HL-60 (cell line): ENCODE results near the gene RYR3.

Source experiments
- DNase-seq, 2 experiments: peaks; one replicate each; pipeline ENCODE4 v3.0.0-alpha.2; 2010 to 2020; ENCODE audit warnings: low read depth in 1 of 2, low spot score in 1 of 2
- H3K27ac ChIP-seq: fragments of 250-450 bp; sonication (Bioruptor Pico); replicated peaks from 2 replicates; pipeline ENCODE4 v1.5.1; 2020; ENCODE audit warnings: mild to moderate bottlenecking, moderate library complexity
- H3K27me3 ChIP-seq: fragments of 250-450 bp; sonication (Bioruptor Pico); 2 replicates; pipeline ENCODE4 v1.5.1; 2021; ENCODE audit warnings: mild to moderate bottlenecking, moderate library complexity; ENCODE audit not compliant: insufficient read depth, poor library complexity, severe bottlenecking
- H3K4me3 ChIP-seq: replicated peaks from 2 replicates; pipeline ENCODE4 v1.5.1; 2011; ENCODE audit warnings: mild to moderate bottlenecking, control low read depth, low read length; ENCODE audit not compliant: insufficient read depth
- GABPA ChIP-seq: IDR thresholded peaks from 2 replicates; pipeline ENCODE4 v1.6.1; 2012; ENCODE audit warnings: low read depth
- POLR2AphosphoS5 ChIP-seq: IDR thresholded peaks from 2 replicates; pipeline ENCODE4 v1.6.1; 2012; ENCODE audit warnings: low read depth
- REST ChIP-seq: IDR thresholded peaks from 2 replicates; pipeline ENCODE4 v1.6.1; 2012; ENCODE audit warnings: low read depth; ENCODE audit not compliant: insufficient replicate concordance
- SPI1 ChIP-seq: IDR thresholded peaks from 2 replicates; pipeline ENCODE4 v1.6.1; 2012; ENCODE audit warnings: low read depth, mild to moderate bottlenecking, borderline replicate concordance
- TF ChIP-seq, protein P1 (sequence below): IDR thresholded peaks from one replicate; pipeline ENCODE4 v1.5.1; 2011; ENCODE audit warnings: low read length, control low read depth, inconsistent platforms; ENCODE audit not compliant: insufficient read depth

The RYR3 gene

DNA sequence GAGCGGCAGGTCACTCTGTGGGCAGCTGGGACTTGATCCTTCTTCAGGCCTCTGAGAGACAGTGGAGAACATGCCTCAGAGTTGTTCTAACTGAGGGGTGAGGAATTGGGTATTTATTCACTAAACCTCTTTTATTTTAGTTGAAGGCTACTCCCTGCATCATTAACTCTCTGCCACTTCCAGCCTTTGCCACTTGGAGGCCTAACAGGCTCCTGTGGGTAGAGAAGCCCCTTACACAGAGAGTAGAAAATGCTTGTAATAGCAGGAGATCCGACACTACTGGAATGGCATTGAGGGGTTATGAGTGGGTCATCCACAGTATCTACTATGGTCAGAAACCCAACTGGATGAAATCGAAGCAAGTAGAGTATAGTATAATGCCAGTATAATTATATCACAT is 81.7 kb downstream of the RYR3 start:
- no peak for DNase-seq

DNA sequence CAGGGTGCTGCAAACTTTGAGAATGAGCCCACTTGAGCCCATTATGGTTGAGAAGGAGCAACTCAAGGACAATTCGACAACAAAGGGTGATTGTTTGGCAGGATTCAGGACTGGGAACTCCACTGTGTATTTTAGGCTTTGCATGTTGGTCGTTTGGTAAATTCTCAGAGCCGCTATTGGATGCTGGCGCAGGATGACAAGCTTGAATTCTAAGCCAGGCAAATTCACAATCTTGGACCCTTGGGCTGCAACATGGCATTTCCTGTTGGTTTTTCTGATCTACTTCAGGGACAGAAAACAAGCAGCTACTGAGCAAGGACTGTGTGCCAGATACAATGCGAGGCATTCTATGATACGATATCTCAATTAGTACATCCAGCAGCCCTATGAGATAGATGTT is 82.8 kb downstream of the RYR3 start:
- no peak overlapping the region for H3K27ac ChIP-seq
- TF ChIP-seq POLR2AphosphoS5 (no peak), SPI1 (no peak), REST (no peak), GABPA (no peak)
- TF ChIP-seq, protein P1, sequence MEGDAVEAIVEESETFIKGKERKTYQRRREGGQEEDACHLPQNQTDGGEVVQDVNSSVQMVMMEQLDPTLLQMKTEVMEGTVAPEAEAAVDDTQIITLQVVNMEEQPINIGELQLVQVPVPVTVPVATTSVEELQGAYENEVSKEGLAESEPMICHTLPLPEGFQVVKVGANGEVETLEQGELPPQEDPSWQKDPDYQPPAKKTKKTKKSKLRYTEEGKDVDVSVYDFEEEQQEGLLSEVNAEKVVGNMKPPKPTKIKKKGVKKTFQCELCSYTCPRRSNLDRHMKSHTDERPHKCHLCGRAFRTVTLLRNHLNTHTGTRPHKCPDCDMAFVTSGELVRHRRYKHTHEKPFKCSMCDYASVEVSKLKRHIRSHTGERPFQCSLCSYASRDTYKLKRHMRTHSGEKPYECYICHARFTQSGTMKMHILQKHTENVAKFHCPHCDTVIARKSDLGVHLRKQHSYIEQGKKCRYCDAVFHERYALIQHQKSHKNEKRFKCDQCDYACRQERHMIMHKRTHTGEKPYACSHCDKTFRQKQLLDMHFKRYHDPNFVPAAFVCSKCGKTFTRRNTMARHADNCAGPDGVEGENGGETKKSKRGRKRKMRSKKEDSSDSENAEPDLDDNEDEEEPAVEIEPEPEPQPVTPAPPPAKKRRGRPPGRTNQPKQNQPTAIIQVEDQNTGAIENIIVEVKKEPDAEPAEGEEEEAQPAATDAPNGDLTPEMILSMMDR = no peak
- no peak overlapping the region for H3K4me3 ChIP-seq
- DNase-seq = no peak
- H3K27me3 ChIP-seq = no peaks in the 10 kb centered on the region

More for the DNA sequence above, 81.7 kb downstream of the RYR3 start:
- no peak overlapping the region for H3K4me3 ChIP-seq
- H3K27ac ChIP-seq = no peak overlapping the region
- no peak for TF ChIP-seq REST
- TF ChIP-seq POLR2AphosphoS5 = no peak
- no peak for TF ChIP-seq SPI1
- TF ChIP-seq GABPA = no peak
- TF ChIP-seq, protein P1 = no peak
- no peaks in the 10 kb centered on the region for H3K27me3 ChIP-seq

DNA sequence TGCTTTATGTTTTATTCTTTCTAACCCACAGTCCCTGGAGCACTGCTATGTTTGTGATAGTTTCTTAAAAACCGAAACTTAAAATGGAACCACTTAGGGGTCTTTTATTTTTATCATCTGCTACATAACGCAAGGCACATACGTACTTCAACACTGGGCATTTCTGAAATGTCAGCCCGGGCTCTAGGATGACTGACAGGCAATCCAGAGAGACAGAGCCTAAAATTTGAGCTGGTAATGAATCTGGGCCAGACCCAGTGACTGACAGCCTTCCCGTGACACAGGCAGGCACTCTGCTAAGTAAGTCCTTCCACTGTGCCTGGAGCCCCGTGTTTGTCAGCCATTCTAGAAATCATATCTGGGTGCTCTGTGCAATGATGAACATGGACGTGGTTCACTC is 84.6 kb downstream of the RYR3 start:
- H3K27ac ChIP-seq = no peak overlapping the region
- no peaks in the 10 kb centered on the region for H3K27me3 ChIP-seq
- DNase-seq = no peak
- no peak overlapping the region for H3K4me3 ChIP-seq
- TF ChIP-seq GABPA = no peak
- TF ChIP-seq, protein P1 = no peak
- TF ChIP-seq REST = no peak
- TF ChIP-seq SPI1 = no peak
- no peak for TF ChIP-seq POLR2AphosphoS5
